Liver (tissue), 9 donors: ENCODE measurements around the gene KCTD6. TPM values are rescaled to one million over a fixed set of nuclear protein-coding genes. Genes with fewer than 3 reads are reported as not detected.

Experiments
- DNase-seq: peaks from one replicate; pipeline ENCODE4 v3.0.0-alpha.2; 2017; ENCODE audit warnings: low spot score
- H3K27ac ChIP-seq, 2 donors: one replicate each; pipeline ENCODE4 v1.7.0; 2013; ENCODE audit warnings: inconsistent platforms in 2 of 2, low read length in 2 of 2, control low read depth in 1 of 2, low read depth in 1 of 2, mild to moderate bottlenecking in 1 of 2
- H3K27me3 ChIP-seq, 4 donors: one replicate each; pipeline versions ENCODE4 v1.6.1 to v1.7.0; 2013; ENCODE audit warnings: low read length in 3 of 4, inconsistent platforms in 1 of 4, mild to moderate bottlenecking in 1 of 4, moderate library complexity in 1 of 4; ENCODE audit not compliant: control insufficient read depth in 4 of 4, insufficient read depth in 4 of 4
- H3K36me3 ChIP-seq, 4 donors: one replicate each; pipeline versions ENCODE4 v1.6.1 to v1.7.0; 2013; ENCODE audit warnings: low read length in 3 of 4, mild to moderate bottlenecking in 3 of 4, low read depth in 1 of 4, moderate library complexity in 1 of 4; ENCODE audit not compliant: control insufficient read depth in 4 of 4, insufficient read depth in 3 of 4
- H3K4me1 ChIP-seq, 4 donors: one replicate each; pipeline versions ENCODE4 v1.6.1 to v1.7.0; 2013; ENCODE audit warnings: low read length in 3 of 4, mild to moderate bottlenecking in 3 of 4, moderate library complexity in 1 of 4; ENCODE audit not compliant: control insufficient read depth in 4 of 4, insufficient read depth in 4 of 4
- H3K4me3 ChIP-seq, 3 donors: one replicate each; pipeline versions ENCODE4 v1.6.1 to v1.7.0; 2013; ENCODE audit warnings: low read length in 3 of 3, control low read depth in 1 of 3, low read depth in 1 of 3, mild to moderate bottlenecking in 1 of 3
- H3K9ac ChIP-seq, 2 donors: one replicate each; pipeline ENCODE4 v1.7.0; 2013; ENCODE audit warnings: low read length in 2 of 2, mild to moderate bottlenecking in 2 of 2, moderate library complexity in 2 of 2, control low read depth in 1 of 2, low read depth in 1 of 2
- H3K9me3 ChIP-seq, 4 donors: one replicate each; pipeline versions ENCODE4 v1.6.1 to v1.7.0; 2013; ENCODE audit warnings: low read length in 3 of 4; ENCODE audit not compliant: control insufficient read depth in 4 of 4
- EGR1 ChIP-seq, 2 donors: IDR thresholded peaks; 2 replicates each; pipeline ENCODE4 v1.6.1; 2016 to 2018; ENCODE audit warnings: antibody characterized with exemption in 2 of 2, low read depth in 2 of 2
- FOXA1 ChIP-seq: IDR thresholded peaks from 2 replicates; pipeline ENCODE4 v1.6.1; 2016; ENCODE audit warnings: antibody characterized with exemption
- FOXA2 ChIP-seq: IDR thresholded peaks from 2 replicates; pipeline ENCODE4 v1.6.1; 2016; ENCODE audit warnings: antibody characterized with exemption
- GABPA ChIP-seq, 2 donors: IDR thresholded peaks in 1 of 2; conservative IDR thresholded peaks in 1 of 2; 2 replicates each; pipeline ENCODE4 v1.6.1; 2016; ENCODE audit warnings: antibody characterized with exemption in 2 of 2, mild to moderate bottlenecking in 1 of 2, moderate library complexity in 1 of 2
- HNF4A ChIP-seq, 2 donors: conservative IDR thresholded peaks; 2 replicates each; pipeline ENCODE4 v1.6.1; 2016; ENCODE audit warnings: antibody characterized with exemption in 2 of 2, mild to moderate bottlenecking in 2 of 2
- HNF4G ChIP-seq: IDR thresholded peaks from 2 replicates; pipeline ENCODE4 v1.6.1; 2016; ENCODE audit warnings: antibody characterized with exemption
- JUND ChIP-seq, 2 donors: IDR thresholded peaks; 2 replicates each; pipeline ENCODE4 v1.6.1; 2016; ENCODE audit warnings: antibody characterized with exemption in 2 of 2
- NR2F2 ChIP-seq: IDR thresholded peaks from 2 replicates; pipeline ENCODE4 v1.6.1; 2016; ENCODE audit warnings: antibody characterized with exemption
- RAD21 ChIP-seq, 2 donors: IDR thresholded peaks; 2 replicates each; pipeline ENCODE4 v1.6.1; 2016; ENCODE audit warnings: antibody characterized with exemption in 2 of 2, mild to moderate bottlenecking in 2 of 2
- RXRA ChIP-seq, 2 donors: IDR thresholded peaks; 2 replicates each; pipeline ENCODE4 v1.6.1; 2017 to 2018; ENCODE audit warnings: antibody characterized with exemption in 2 of 2, mild to moderate bottlenecking in 1 of 2
- SP1 ChIP-seq: IDR thresholded peaks from 2 replicates; pipeline ENCODE4 v1.6.1; 2018; ENCODE audit warnings: antibody characterized with exemption, mild to moderate bottlenecking
- TAF1 ChIP-seq: conservative IDR thresholded peaks from 2 replicates; pipeline ENCODE4 v1.6.1; 2016; ENCODE audit warnings: antibody characterized with exemption, mild to moderate bottlenecking
- YY1 ChIP-seq: IDR thresholded peaks from 2 replicates; pipeline ENCODE4 v1.6.1; 2016; ENCODE audit warnings: antibody characterized with exemption, mild to moderate bottlenecking
- WGBS: extraction: QIAGEN DNeasy Blood & Tissue Kit; methylation state at CpG from one replicate; pipeline ENCODE4 v1.1.7; 2013; 5-methylcytosine and 5-hydroxymethylcytosine counted together
- polyA plus RNA-seq, 2 donors: library from polyadenylated mRNA; stranded (reverse) in 1 of 2; unstranded in 1 of 2; fragments of 200-250 nt in 1 of 2; fragments of >200 nt in 1 of 2; fragmentation: Nextera tagmentation in 1 of 2; extraction: Ambion mirVana in 1 of 2; gene quantifications; one replicate each; pipeline versions ENCODE4 v1.2.1 to v1.2.3, GENCODE V29; 2013 to 2015
- total RNA-seq, 2 donors: library from RNA; depleted of rRNA; stranded (reverse); fragments of >200 nt; gene quantifications; one replicate each; pipeline ENCODE4 v1.2.3, GENCODE V29; 2014
- TF ChIP-seq, protein P1 (sequence below): IDR thresholded peaks from 2 replicates; pipeline ENCODE4 v1.6.1; 2016; ENCODE audit warnings: antibody characterized with exemption
- TF ChIP-seq, protein P2 (sequence below): IDR thresholded peaks from 2 replicates; pipeline ENCODE4 v1.6.1; 2016; ENCODE audit warnings: antibody characterized with exemption
- TF ChIP-seq, protein P3 (sequence below): IDR thresholded peaks from 2 replicates; pipeline ENCODE4 v1.6.1; 2016; ENCODE audit warnings: antibody characterized with exemption
- TF ChIP-seq, protein P4 (sequence below): fragments of 150-350 bp; IDR thresholded peaks from 2 replicates; pipeline ENCODE4 v1.5.1; 2017; ENCODE audit warnings: improper control_type of control experiment, low read depth, low read length; ENCODE audit not compliant: missing input control
- TF ChIP-seq, protein P5 (sequence below): IDR thresholded peaks from 2 replicates; pipeline ENCODE4 v1.6.1; 2016; ENCODE audit warnings: antibody characterized with exemption, mild to moderate bottlenecking
- donor health status: healthy.
- donor health status: healthy.
- donor health status: healthy.
- donor health status: healthy.
- donor health status: healthy.

Gene KCTD6
- total and polyA plus RNA-seq, 4 donors = 6.5 to 13.8 (median 10.4) TPM

DNA sequence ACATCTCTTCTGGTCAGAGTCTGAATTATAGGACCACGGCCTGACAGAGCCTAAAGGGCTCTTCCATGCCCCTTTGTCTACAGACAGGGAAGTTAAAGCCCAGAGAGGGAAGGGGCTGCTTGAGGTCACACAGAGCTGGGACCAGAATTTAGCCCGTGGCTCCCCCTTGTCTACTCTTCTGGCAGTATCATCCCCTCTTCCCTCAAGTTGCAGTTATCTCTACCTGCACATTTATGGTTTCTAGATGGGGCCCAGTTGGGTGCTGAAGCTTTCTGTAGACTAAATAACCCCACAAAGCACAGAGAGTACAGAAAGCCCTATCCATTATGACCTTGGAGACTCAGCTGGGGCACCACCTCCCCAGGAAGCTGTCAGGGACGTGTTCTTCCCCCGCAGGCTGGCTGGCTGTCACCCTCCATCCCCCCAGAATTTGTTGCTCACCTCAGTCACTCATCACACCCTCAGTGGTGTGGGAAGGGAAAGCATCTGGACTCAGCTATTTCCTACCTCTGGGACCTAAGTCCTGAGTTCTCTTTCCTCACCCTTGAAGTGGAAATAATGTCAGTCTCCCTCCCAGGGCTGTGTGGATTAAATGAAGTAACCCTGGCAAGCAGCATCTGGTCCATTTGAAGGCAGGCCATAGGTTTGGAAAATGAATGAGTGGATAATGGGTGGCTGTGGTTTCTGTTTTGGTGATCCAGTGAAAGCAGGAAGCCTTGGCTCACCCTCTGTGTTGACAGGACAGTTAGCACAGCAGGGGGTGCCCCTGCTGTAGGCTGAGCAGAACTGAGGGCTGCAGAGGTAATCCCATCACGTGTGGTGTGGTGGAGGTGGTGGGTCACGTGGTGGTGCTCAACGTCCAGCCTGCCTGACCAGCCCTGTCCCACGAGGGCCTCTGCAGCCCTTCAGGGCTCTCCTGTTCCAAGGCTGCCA, 28.8 kb downstream of the KCTD6 start:
- WGBS = 28% methylated on average over 8 of the region's 8 CpGs
- no peak overlapping the region for H3K4me3 ChIP-seq
- no peak for DNase-seq
- peak overlapping the region; percentile 95 for H3K27ac ChIP-seq
- peaks cover 33 to 74% (median 65%) of the 10 kb centered on the region in 4 donors for H3K4me1 ChIP-seq
- no peaks in the 10 kb centered on the region for H3K9me3 ChIP-seq
- H3K36me3 ChIP-seq = peaks cover 0 to 36% (median 11%) of the 10 kb centered on the region in 4 donors
- no peaks in the 10 kb centered on the region for H3K27me3 ChIP-seq
- H3K9ac ChIP-seq = peak overlapping the region; percentile 20 to 72
- TF ChIP-seq, protein P1, sequence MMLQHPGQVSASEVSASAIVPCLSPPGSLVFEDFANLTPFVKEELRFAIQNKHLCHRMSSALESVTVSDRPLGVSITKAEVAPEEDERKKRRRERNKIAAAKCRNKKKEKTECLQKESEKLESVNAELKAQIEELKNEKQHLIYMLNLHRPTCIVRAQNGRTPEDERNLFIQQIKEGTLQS = no peak
- TF ChIP-seq, protein P2, sequence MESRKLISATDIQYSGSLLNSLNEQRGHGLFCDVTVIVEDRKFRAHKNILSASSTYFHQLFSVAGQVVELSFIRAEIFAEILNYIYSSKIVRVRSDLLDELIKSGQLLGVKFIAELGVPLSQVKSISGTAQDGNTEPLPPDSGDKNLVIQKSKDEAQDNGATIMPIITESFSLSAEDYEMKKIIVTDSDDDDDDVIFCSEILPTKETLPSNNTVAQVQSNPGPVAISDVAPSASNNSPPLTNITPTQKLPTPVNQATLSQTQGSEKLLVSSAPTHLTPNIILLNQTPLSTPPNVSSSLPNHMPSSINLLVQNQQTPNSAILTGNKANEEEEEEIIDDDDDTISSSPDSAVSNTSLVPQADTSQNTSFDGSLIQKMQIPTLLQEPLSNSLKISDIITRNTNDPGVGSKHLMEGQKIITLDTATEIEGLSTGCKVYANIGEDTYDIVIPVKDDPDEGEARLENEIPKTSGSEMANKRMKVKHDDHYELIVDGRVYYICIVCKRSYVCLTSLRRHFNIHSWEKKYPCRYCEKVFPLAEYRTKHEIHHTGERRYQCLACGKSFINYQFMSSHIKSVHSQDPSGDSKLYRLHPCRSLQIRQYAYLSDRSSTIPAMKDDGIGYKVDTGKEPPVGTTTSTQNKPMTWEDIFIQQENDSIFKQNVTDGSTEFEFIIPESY = no peak
- no peak for TF ChIP-seq EGR1 (IDR thresholded peaks at IDR 0.05; ENCODE audit: low read depth in 2 of 2)
- no peak for TF ChIP-seq HNF4G
- no peak for TF ChIP-seq GABPA (IDR thresholded peaks at IDR 0.05 in 1 of 2, conservative IDR thresholded peaks at IDR 0.05 in 1 of 2)
- no peak for TF ChIP-seq NR2F2
- TF ChIP-seq SP1 = peak; percentile 20
- TF ChIP-seq HNF4A (conservative IDR thresholded peaks at IDR 0.05) = peak in 1 of 2 donors; percentile 74
- TF ChIP-seq RAD21 (IDR thresholded peaks at IDR 0.05) = peak; percentile 6 to 58
- TF ChIP-seq YY1 = peak; percentile 71
- peak; percentile 61 for TF ChIP-seq FOXA2
- no peak for TF ChIP-seq TAF1
- no peak for TF ChIP-seq JUND (IDR thresholded peaks at IDR 0.05)
- TF ChIP-seq RXRA (IDR thresholded peaks at IDR 0.05) = peak in 1 of 2 donors; percentile 79
- TF ChIP-seq, protein P3, sequence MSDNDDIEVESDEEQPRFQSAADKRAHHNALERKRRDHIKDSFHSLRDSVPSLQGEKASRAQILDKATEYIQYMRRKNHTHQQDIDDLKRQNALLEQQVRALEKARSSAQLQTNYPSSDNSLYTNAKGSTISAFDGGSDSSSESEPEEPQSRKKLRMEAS = peak; percentile 42
- TF ChIP-seq FOXA1 = no peak
- TF ChIP-seq, protein P4, sequence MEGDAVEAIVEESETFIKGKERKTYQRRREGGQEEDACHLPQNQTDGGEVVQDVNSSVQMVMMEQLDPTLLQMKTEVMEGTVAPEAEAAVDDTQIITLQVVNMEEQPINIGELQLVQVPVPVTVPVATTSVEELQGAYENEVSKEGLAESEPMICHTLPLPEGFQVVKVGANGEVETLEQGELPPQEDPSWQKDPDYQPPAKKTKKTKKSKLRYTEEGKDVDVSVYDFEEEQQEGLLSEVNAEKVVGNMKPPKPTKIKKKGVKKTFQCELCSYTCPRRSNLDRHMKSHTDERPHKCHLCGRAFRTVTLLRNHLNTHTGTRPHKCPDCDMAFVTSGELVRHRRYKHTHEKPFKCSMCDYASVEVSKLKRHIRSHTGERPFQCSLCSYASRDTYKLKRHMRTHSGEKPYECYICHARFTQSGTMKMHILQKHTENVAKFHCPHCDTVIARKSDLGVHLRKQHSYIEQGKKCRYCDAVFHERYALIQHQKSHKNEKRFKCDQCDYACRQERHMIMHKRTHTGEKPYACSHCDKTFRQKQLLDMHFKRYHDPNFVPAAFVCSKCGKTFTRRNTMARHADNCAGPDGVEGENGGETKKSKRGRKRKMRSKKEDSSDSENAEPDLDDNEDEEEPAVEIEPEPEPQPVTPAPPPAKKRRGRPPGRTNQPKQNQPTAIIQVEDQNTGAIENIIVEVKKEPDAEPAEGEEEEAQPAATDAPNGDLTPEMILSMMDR = no peak
- TF ChIP-seq, protein P5, sequence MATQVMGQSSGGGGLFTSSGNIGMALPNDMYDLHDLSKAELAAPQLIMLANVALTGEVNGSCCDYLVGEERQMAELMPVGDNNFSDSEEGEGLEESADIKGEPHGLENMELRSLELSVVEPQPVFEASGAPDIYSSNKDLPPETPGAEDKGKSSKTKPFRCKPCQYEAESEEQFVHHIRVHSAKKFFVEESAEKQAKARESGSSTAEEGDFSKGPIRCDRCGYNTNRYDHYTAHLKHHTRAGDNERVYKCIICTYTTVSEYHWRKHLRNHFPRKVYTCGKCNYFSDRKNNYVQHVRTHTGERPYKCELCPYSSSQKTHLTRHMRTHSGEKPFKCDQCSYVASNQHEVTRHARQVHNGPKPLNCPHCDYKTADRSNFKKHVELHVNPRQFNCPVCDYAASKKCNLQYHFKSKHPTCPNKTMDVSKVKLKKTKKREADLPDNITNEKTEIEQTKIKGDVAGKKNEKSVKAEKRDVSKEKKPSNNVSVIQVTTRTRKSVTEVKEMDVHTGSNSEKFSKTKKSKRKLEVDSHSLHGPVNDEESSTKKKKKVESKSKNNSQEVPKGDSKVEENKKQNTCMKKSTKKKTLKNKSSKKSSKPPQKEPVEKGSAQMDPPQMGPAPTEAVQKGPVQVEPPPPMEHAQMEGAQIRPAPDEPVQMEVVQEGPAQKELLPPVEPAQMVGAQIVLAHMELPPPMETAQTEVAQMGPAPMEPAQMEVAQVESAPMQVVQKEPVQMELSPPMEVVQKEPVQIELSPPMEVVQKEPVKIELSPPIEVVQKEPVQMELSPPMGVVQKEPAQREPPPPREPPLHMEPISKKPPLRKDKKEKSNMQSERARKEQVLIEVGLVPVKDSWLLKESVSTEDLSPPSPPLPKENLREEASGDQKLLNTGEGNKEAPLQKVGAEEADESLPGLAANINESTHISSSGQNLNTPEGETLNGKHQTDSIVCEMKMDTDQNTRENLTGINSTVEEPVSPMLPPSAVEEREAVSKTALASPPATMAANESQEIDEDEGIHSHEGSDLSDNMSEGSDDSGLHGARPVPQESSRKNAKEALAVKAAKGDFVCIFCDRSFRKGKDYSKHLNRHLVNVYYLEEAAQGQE = no peak
